ENCODE results near the gene TMEM163.

- TF ChIP-seq CTCF (IDR thresholded peaks at IDR 0.05) (no peak), POLR2A (IDR thresholded peaks at IDR 0.05) (no peak)
Measured at GRCh38 chr2:134537702-134538101, 181.1 kb downstream of the TMEM163 start.

All from body of pancreas (tissue), 4 donors.